Naive thymus-derived CD8-positive, alpha-beta T cell (primary cell): ENCODE measurements around the gene RABEPK. TPM values are rescaled to one million over a fixed set of nuclear protein-coding genes. Genes with fewer than 3 reads are reported as not detected.
A peak's percentile ranks its signal among the peaks of the same experiment; 100 is the strongest.
"Not testable (repeated sequence)": the region's sequence is repeated elsewhere in the genome, so short reads cannot be mapped to it uniquely, and the experiment has no call there.

Experiments
- ATAC-seq, 2 donors: fragments of 150-1000 bp; cut with Tn5 transposase in 1 of 2; sonication (Bioruptor Pico), chemical (Tn5 transposase) in 1 of 2; 1 replicate in 1 of 2; 2 replicates in 1 of 2; pipeline ENCODE4 v1.10.0; 2021; ENCODE audit warnings: mild to moderate bottlenecking in 2 of 2, moderate library complexity in 2 of 2
- POLR2A ChIA-PET: fragments of 350-600 bp; sonication (Branson Sonifier 250); formaldehyde crosslinking; loops from one replicate; lab custom pipeline; 2021; ENCODE audit warnings: antibody characterized with exemption; lab: Charles Lee
- DNase-seq, 10 donors: peaks; one replicate each; pipeline versions ENCODE4 v3.0.0 to v3.0.0-alpha.2; 2020 to 2022
- H3K27ac Mint-ChIP-seq, 10 donors: one replicate each; pipeline ENCODE4 v1.8.0; 2020 to 2022; ENCODE audit warnings: mild to moderate bottlenecking in 10 of 10, mixed read lengths in 10 of 10, moderate library complexity in 4 of 10, inconsistent platforms in 1 of 10
- H3K27me3 Mint-ChIP-seq, 5 donors: one replicate each; pipeline ENCODE4 v1.8.0; 2021 to 2022; ENCODE audit warnings: mixed read lengths in 5 of 5
- H3K36me3 Mint-ChIP-seq, 3 donors: one replicate each; pipeline ENCODE4 v1.8.0; 2020 to 2022; ENCODE audit warnings: mixed read lengths in 3 of 3, mild to moderate bottlenecking in 2 of 3, inconsistent platforms in 1 of 3
- H3K4me1 Mint-ChIP-seq, 4 donors: one replicate each; pipeline ENCODE4 v1.8.0; 2021 to 2022; ENCODE audit warnings: mixed read lengths in 4 of 4
- H3K4me3 Mint-ChIP-seq, 10 donors: one replicate each; pipeline ENCODE4 v1.8.0; 2020 to 2022; ENCODE audit warnings: mild to moderate bottlenecking in 10 of 10, mixed read lengths in 10 of 10, moderate library complexity in 6 of 10, inconsistent platforms in 1 of 10
- H3K9me3 Mint-ChIP-seq, 9 donors: one replicate each; pipeline ENCODE4 v1.8.0; 2020 to 2022; ENCODE audit warnings: mixed read lengths in 9 of 9, mild to moderate bottlenecking in 3 of 9, inconsistent platforms in 1 of 9, moderate library complexity in 1 of 9
- polyA plus RNA-seq, 3 donors: library from polyadenylated mRNA; unstranded; fragments of 300-500 nt; fragmentation: Illumina TruSeq; gene quantifications; one replicate each; pipeline ENCODE4 v1.2.3, GENCODE V29; 2021
- total RNA-seq, 8 experiments: library from RNA in 2 of 8; stranded (reverse) in 2 of 8; gene quantifications; one replicate each; pipeline ENCODE4 v1.2.3 and lab custom pipeline; 2021 to 2026

Gene RABEPK
- total and polyA plus RNA-seq, 5 experiments from 2014 or later, result 13.1 to 44.2 (median 29.4) TPM

- ATAC-seq (no peak), DNase-seq (no peak)
- Mint-ChIP-seq H3K4me3 (no peak overlapping the region), H3K4me1 (peaks cover 23 to 45% (median 33%) of the 10 kb centered on the region in 4 donors), H3K9me3 (no peaks in the 10 kb centered on the region), H3K36me3 (peaks cover 5 to 52% (median 13%) of the 10 kb centered on the region in 3 donors), H3K27ac (peak overlapping the region in 6 of 10 donors; percentile 3 to 57 (median 24)), H3K27me3 (no peaks in the 10 kb centered on the region)
- POLR2A ChIA-PET, result interaction anchor here (2.0 to 7.4 kb wide), 3 partner anchors 8 to 39 kb away, joined by 6 to 80 read pairs (median 64); partner anchors contain the start of genes HSPA5 and PPP6C
These were observed 2.7 kb downstream of the RABEPK start for GRCh38 chr9:125202846-125203618.

- Mint-ChIP-seq H3K27ac (peak overlapping the region in 5 of 10 donors; percentile 42 to 86 (median 71)), H3K27me3 (no peaks in the 10 kb centered on the region), H3K4me3 (no peak overlapping the region), H3K36me3 (peaks cover 5 to 66% (median 18%) of the 10 kb centered on the region in 3 donors), H3K4me1 (peaks cover 24 to 35% (median 25%) of the 10 kb centered on the region in 4 donors), H3K9me3 (no peaks in the 10 kb centered on the region)
- ATAC-seq (no peak), DNase-seq (no peak)
- POLR2A ChIA-PET, result interaction anchor here (0.5 to 7.4 kb wide), 4 partner anchors 10 to 43 kb away, joined by 3 to 80 read pairs (median 5); partner anchors contain the start of gene HSPA5
These were observed 4.1 kb downstream of the RABEPK start for GRCh38 chr9:125204477-125204876.

- POLR2A ChIA-PET, result no interaction called here
- H3K36me3 Mint-ChIP-seq, result peaks cover 4 to 77% (median 35%) of the 10 kb centered on the region in 3 donors
- peaks cover 0 to 15% (median 1%) of the 10 kb centered on the region in 4 donors for H3K4me1 Mint-ChIP-seq
- H3K4me3 Mint-ChIP-seq, result no peak overlapping the region
- H3K9me3 Mint-ChIP-seq, result no peaks in the 10 kb centered on the region
- H3K27me3 Mint-ChIP-seq, result no peaks in the 10 kb centered on the region
- ATAC-seq (no peak), DNase-seq (no peak)
- peak overlapping the region in 2 of 10 donors; percentile 4 to 17 for H3K27ac Mint-ChIP-seq
These were observed 13.8 kb downstream of the RABEPK start for GRCh38 chr9:125214186-125214585.

GRCh38 chr9:125218621-125219020 is 18.3 kb downstream of the RABEPK start:
- Mint-ChIP-seq H3K36me3 (peaks cover 0 to 69% (median 28%) of the 10 kb centered on the region in 3 donors), H3K4me3 (no peak overlapping the region), H3K9me3 (no peaks in the 10 kb centered on the region), H3K4me1 (peaks cover 0 to 11% (median 1%) of the 10 kb centered on the region in 4 donors), H3K27me3 (no peaks in the 10 kb centered on the region), H3K27ac (peak overlapping the region in 3 of 10 donors; percentile 33 to 76 (median 50))
- ATAC-seq (no peak), DNase-seq (no peak)
- POLR2A ChIA-PET, result no interaction called here

DNA sequence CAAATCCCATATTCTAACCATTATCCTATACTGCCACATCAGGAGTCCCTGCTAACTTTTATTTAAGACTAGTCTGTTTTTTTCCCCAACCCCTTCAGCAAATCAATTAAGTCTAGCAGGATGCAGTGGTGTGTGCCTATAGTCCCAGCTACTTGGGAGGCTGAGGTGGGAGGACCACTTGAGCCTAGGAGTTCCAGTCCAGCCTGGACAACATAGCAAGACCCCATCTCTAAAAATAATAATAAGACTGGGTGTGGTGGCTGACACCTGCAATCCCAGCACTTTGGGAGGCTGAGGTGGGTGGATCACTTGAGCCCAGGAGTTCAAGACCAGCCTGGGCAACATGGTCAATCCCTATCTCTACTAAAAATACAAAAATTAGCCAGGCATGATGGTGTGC is 24.5 kb downstream of the RABEPK start:
- not testable (repeated sequence) for H3K27me3 Mint-ChIP-seq, H3K9me3 Mint-ChIP-seq, H3K4me1 Mint-ChIP-seq, H3K27ac Mint-ChIP-seq, DNase-seq, ATAC-seq, H3K4me3 Mint-ChIP-seq
- peaks cover 0 to 74% (median 10%) of the 10 kb centered on the region in 3 donors for H3K36me3 Mint-ChIP-seq
- POLR2A ChIA-PET, result interaction anchor here (1.8 kb wide), 1 partner anchor 16 kb away, joined by 7 read pairs; the partner anchor contains the start of gene HSPA5

GRCh38 chr9:125227761-125228160 is 27.4 kb downstream of the RABEPK start:
- DNase-seq (no peak), ATAC-seq (no peak)
- Mint-ChIP-seq H3K27ac (peak overlapping the region in 1 of 10 donors; percentile 7), H3K4me1 (no peaks in the 10 kb centered on the region), H3K9me3 (no peaks in the 10 kb centered on the region), H3K4me3 (no peak overlapping the region), H3K36me3 (peaks cover 0 to 77% (median 3%) of the 10 kb centered on the region in 3 donors), H3K27me3 (no peaks in the 10 kb centered on the region)
- POLR2A ChIA-PET, result interaction anchor here (0.7 kb wide), 1 partner anchor 10 kb away, joined by 6 read pairs; no protein-coding TSS in a partner anchor

DNA sequence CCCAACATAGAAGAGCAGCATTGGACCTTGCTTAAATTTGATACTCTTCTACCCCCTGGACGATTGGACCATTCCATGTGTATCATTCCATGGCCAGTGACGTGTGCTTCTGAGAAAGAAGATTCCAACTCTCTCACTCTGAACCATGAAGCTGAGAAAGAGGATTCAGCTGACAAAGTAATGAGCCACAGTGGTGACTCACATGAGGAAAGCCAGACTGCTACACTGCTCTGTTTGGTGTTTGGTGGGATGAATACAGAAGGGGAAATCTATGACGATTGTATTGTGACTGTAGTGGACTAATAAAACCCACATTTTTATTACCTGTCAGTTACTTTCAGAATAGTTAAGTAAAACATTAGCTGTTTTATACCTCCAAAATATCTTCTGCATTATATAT is 33.3 kb downstream of the RABEPK start:
- Mint-ChIP-seq H3K9me3 (no peaks in the 10 kb centered on the region), H3K27ac (peak overlapping the region in 4 of 10 donors; percentile 52 to 75 (median 58)), H3K4me3 (no peak overlapping the region), H3K36me3 (peaks cover 4 to 94% (median 31%) of the 10 kb centered on the region in 3 donors), H3K4me1 (peaks cover 21 to 43% (median 40%) of the 10 kb centered on the region in 4 donors), H3K27me3 (no peaks in the 10 kb centered on the region)
- POLR2A ChIA-PET, result interaction anchor here (0.6 kb wide), 1 partner anchor 100 kb away, joined by 3 read pairs; no protein-coding TSS in a partner anchor
- no peak for ATAC-seq
- DNase-seq, result no peak

- H3K4me1 Mint-ChIP-seq, result peaks cover 26 to 47% (median 44%) of the 10 kb centered on the region in 4 donors
- POLR2A ChIA-PET, result interaction anchor here (0.6 kb wide), 1 partner anchor 101 kb away, joined by 3 read pairs; no protein-coding TSS in a partner anchor
These were observed 33.8 kb downstream of the RABEPK start for GRCh38 chr9:125234099-125234498.

DNA sequence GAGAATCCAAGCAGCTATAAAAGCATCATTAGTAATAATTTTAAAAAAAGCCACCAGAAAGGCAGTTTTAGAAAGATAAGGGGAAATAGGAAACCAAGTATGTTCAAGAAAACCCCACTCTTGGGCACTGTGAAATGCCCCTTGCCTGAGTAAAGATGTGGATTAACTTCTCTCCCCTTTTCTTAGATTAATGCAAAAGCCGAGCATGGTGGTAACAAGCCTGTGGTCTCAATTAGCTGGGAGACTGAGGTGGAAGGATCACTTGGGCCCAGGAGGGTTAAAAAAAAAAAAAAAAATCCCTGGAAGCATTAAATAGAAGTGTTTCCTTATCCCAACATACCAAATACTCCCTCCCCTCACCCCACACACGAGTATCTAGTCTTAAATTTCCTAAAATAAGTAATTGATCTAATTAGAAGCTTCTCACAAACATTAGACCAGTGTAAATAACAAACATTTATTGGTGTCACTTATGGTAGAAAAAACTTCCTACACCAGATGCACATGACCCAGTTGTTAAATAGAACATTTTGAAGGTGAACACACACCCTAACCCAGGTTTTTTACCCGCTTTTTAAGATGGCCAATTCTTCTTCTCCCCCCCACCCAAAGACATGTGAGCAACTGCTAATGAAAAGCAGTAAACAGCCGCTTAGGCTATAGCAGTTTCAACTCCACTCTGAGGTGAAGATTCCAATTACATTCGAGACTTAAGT is 35.6 kb downstream of the RABEPK start:
- Mint-ChIP-seq H3K27ac (peak overlapping the region in 8 of 10 donors; percentile 8 to 97 (median 79)), H3K9me3 (no peaks in the 10 kb centered on the region), H3K36me3 (peaks cover 9 to 89% (median 38%) of the 10 kb centered on the region in 3 donors), H3K27me3 (no peaks in the 10 kb centered on the region), H3K4me3 (peak overlapping the region in 8 of 10 donors; percentile 20 to 99 (median 62)), H3K4me1 (peaks cover 26 to 60% (median 51%) of the 10 kb centered on the region in 4 donors)
- DNase-seq (no peak), ATAC-seq (no peak)
- POLR2A ChIA-PET, result interaction anchor here (1.0 kb wide), 2 partner anchors 10 to 41 kb away, joined by 3 read pairs; no protein-coding TSS in a partner anchor

More at GRCh38 chr9:125234099-125234498, 33.8 kb downstream of the RABEPK start:
- H3K27me3 Mint-ChIP-seq, H3K4me3 Mint-ChIP-seq, DNase-seq, H3K9me3 Mint-ChIP-seq, ATAC-seq: not testable (repeated sequence)
- H3K27ac Mint-ChIP-seq, result peak overlapping the region in 3 of 10 donors; percentile 1 to 75 (median 52)
- peaks cover 8 to 94% (median 35%) of the 10 kb centered on the region in 3 donors for H3K36me3 Mint-ChIP-seq

DNA sequence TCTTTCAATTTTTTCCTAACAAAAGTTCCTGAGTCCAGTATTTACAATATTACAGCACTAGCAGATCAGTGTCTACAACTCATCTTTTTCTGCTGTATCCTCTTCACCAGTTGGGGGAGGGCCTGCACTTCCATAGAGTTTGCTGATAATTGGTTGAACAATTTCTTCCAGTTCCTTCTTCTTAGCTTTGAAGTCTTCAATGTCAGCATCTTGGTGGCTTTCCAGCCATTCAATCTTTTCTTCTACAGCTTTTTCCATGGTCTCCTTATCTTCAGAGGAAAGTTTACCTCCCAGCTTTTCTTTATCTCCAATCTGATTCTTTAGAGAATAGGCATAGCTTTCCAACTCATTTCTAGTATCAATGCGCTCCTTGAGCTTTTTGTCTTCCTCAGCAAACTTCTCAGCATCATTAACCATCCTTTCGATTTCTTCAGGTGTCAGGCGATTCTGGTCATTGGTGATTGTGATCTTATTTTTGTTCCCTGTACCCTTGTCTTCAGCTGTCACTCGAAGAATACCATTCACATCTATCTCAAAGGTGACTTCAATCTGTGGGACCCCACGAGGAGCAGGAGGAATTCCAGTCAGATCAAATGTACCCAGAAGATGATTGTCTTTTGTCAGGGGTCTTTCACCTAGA is 36.3 kb downstream of the RABEPK start:
- H3K27ac Mint-ChIP-seq, result peak overlapping the region in 9 of 10 donors; percentile 3 to 97 (median 76)
- H3K4me3 Mint-ChIP-seq, result peak overlapping the region in 9 of 10 donors; percentile 20 to 99 (median 62)
- not testable (repeated sequence) for H3K27me3 Mint-ChIP-seq, ATAC-seq, H3K9me3 Mint-ChIP-seq, DNase-seq
- POLR2A ChIA-PET, result interaction anchor here (1.0 kb wide), 1 partner anchor 10 kb away, joined by 3 read pairs; no protein-coding TSS in a partner anchor
- H3K36me3 Mint-ChIP-seq, result peaks cover 12 to 87% (median 42%) of the 10 kb centered on the region in 3 donors
- H3K4me1 Mint-ChIP-seq, result peaks cover 30 to 66% (median 56%) of the 10 kb centered on the region in 4 donors

- DNase-seq (no peak), ATAC-seq (no peak)
- Mint-ChIP-seq H3K36me3 (peaks cover 12 to 74% (median 42%) of the 10 kb centered on the region in 3 donors), H3K4me3 (peak overlapping the region; percentile 93 to 99 (median 98)), H3K4me1 (peaks cover 35 to 74% (median 64%) of the 10 kb centered on the region in 4 donors), H3K27me3 (peaks cover 0 to 3% (median 0%) of the 10 kb centered on the region in 5 donors), H3K9me3 (no peaks in the 10 kb centered on the region), H3K27ac (peak overlapping the region; percentile 49 to 99 (median 87))
- POLR2A ChIA-PET, result interaction anchor here (0.5 to 1.1 kb wide), 4 partner anchors 10 to 1091 kb away, joined by 3 to 6 read pairs (median 3); no protein-coding TSS in a partner anchor
These were observed 38.0 kb downstream of the RABEPK start for GRCh38 chr9:125238127-125238914.
